ENCODE measurements around the gene IGSF21.

DNA sequence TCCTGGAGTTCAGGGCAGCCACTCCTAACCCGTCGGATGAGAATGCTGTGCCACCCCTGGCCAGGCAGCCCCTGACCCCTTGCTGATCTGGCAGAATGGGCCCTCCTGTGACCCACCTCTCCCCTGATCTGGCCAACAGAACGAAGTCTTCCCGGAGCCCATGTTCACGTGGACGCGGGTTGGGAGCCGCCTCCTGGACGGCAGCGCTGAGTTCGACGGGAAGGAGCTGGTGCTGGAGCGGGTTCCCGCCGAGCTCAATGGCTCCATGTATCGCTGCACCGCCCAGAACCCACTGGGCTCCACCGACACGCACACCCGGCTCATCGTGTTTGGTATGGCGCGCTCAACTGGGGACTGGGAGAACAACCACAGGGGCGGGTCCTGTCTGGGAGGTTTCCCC lies 269.1 kb downstream of the IGSF21 start:
- TF ChIP-seq EZH2 (IDR thresholded peaks at IDR 0.05) (no peak), POLR2AphosphoS5 (IDR thresholded peaks at IDR 0.05; ENCODE audit: borderline replicate concordance, low read depth, low read length) (no peak)

Data from SK-N-MC (cell line).